ENCODE measurements around the gene NANP.
"Not testable (repeated sequence)": the region's sequence is repeated elsewhere in the genome, so short reads cannot be mapped to it uniquely, and the experiment has no call there.

The NANP gene

GRCh38 chr20:25623736-25624499 lies at the start of gene NANP:
Gene NANP, minus strand, starts transcription at chr20:25624014. Its CDS starts 66 bp downstream, at chr20:25623948.
- peak; percentile 94 for DNase-seq

GRCh38 chr20:25672659-25673235 lies 48.9 kb upstream of the NANP start:
- peak; percentile 68 for DNase-seq

GRCh38 chr20:25669826-25670422 lies 46.1 kb upstream of the NANP start:
- DNase-seq, result no peak

GRCh38 chr20:25668446-25668845 lies 44.6 kb upstream of the NANP start:
- DNase-seq, result no peak

GRCh38 chr20:25659999-25660398 lies 36.2 kb upstream of the NANP start:
- peak; percentile 4 for DNase-seq

- no peak for DNase-seq
Measured at GRCh38 chr20:25654487-25654886, 30.7 kb upstream of the NANP start.

GRCh38 chr20:25652866-25653265 lies 29.1 kb upstream of the NANP start:
- DNase-seq, result not testable (repeated sequence)

- no peak for DNase-seq
Measured at GRCh38 chr20:25644814-25645213, 21.0 kb upstream of the NANP start.

- no peak for DNase-seq
Measured at GRCh38 chr20:25643716-25644115, 19.9 kb upstream of the NANP start.

GRCh38 chr20:25637247-25637646 lies 13.4 kb upstream of the NANP start:
- no peak for DNase-seq

- DNase-seq, result no peak
Measured at GRCh38 chr20:25632940-25633790, 9.4 kb upstream of the NANP start.

GRCh38 chr20:25630615-25631014 lies 6.8 kb upstream of the NANP start:
- not testable (repeated sequence) for DNase-seq

- no peak for DNase-seq
Measured at GRCh38 chr20:25629816-25630499, 6.1 kb upstream of the NANP start.

- DNase-seq, result no peak
Measured at GRCh38 chr20:25626779-25627178, 3.0 kb upstream of the NANP start.

GRCh38 chr20:25624500-25624939 lies 706 bp upstream of the NANP start:
- no peak for DNase-seq

- DNase-seq, result peak; percentile 39
Measured at GRCh38 chr20:25623225-25623735, 534 bp downstream of the NANP start.

GRCh38 chr20:25622450-25623224 lies 1.2 kb downstream of the NANP start:
- DNase-seq, result no peak

- no peak for DNase-seq
Measured at GRCh38 chr20:25622049-25622448, 1.8 kb downstream of the NANP start.

GRCh38 chr20:25619514-25619913 lies 4.3 kb downstream of the NANP start:
- DNase-seq, result no peak

GRCh38 chr20:25608774-25609173 lies 15.0 kb downstream of the NANP start:
- DNase-seq, result no peak

GRCh38 chr20:25606094-25606695 lies 17.6 kb downstream of the NANP start:
- no peak for DNase-seq
